Smooth muscle cell (in vitro differentiated cells): ENCODE measurements around the gene HSPG2. TPM values are rescaled to one million over a fixed set of nuclear protein-coding genes. Genes with fewer than 3 reads are reported as not detected.

Experiments
- DNase-seq: peaks from one replicate; lab custom pipeline; 2025; ENCODE audit not compliant: unreplicated experiment; lab: John Stamatoyannopoulos, UW
- H2AFZ ChIP-seq: fragments of 200-600 bp; sonication (generic); 2 replicates; pipeline ENCODE4 v1.6.0; 2016; ENCODE audit warnings: antibody characterized with exemption, low read depth, mild to moderate bottlenecking
- H3F3A ChIP-seq: fragments of 200-600 bp; sonication (generic); 2 replicates; pipeline ENCODE4 v1.6.0; 2017; ENCODE audit warnings: antibody characterized with exemption, low read depth
- H3K27ac ChIP-seq: fragments of 200-600 bp; sonication (generic); 2 replicates; pipeline ENCODE4 v1.5.1; 2016; ENCODE audit warnings: low read depth, mild to moderate bottlenecking
- H3K27me3 ChIP-seq: fragments of 200-600 bp; sonication (generic); 2 replicates; pipeline ENCODE4 v1.6.1; 2016; ENCODE audit warnings: low read depth, mild to moderate bottlenecking
- H3K36me3 ChIP-seq: fragments of 200-600 bp; sonication (generic); 2 replicates; pipeline ENCODE4 v1.5.1; 2016; ENCODE audit warnings: low read depth
- H3K4me1 ChIP-seq: fragments of 200-600 bp; sonication (generic); 2 replicates; pipeline ENCODE4 v1.5.1; 2016; ENCODE audit warnings: low read depth
- H3K4me2 ChIP-seq: fragments of 200-600 bp; sonication (generic); 2 replicates; pipeline ENCODE4 v1.6.0; 2016; ENCODE audit warnings: mild to moderate bottlenecking
- H3K4me3 ChIP-seq: fragments of 200-600 bp; sonication (generic); 2 replicates; pipeline ENCODE4 v1.5.1; 2016; ENCODE audit warnings: mild to moderate bottlenecking
- H3K79me2 ChIP-seq: fragments of 200-600 bp; sonication (generic); 2 replicates; pipeline ENCODE4 v1.6.0; 2016; ENCODE audit warnings: low read depth, mild to moderate bottlenecking
- H3K9ac ChIP-seq: fragments of 200-600 bp; sonication (generic); 2 replicates; pipeline ENCODE4 v1.6.0; 2016; ENCODE audit warnings: low read depth
- H3K9me3 ChIP-seq: fragments of 200-600 bp; sonication (generic); replicated peaks from 2 replicates; pipeline ENCODE4 v1.5.1; 2016; ENCODE audit warnings: low read depth
- H4K20me1 ChIP-seq: fragments of 200-600 bp; sonication (generic); 2 replicates; pipeline ENCODE4 v1.6.0; 2016; ENCODE audit warnings: low read depth
- WGBS: methylation state at CpG from one replicate; pipeline ENCODE4 v1.1.7; 2016; ENCODE audit warnings: low lambda C conversion rate; 5-methylcytosine and 5-hydroxymethylcytosine counted together
- polyA plus RNA-seq: library from polyadenylated mRNA; unstranded; fragments of >200 nt; fragmentation: Nextera tagmentation; extraction: Ambion mirVana; gene quantifications from 2 replicates; pipeline ENCODE4 v1.2.1, GENCODE V29; 2016
- total RNA-seq: library from RNA; depleted of rRNA; stranded (reverse); fragments of >200 nt; gene quantifications from 2 replicates; pipeline ENCODE4 v1.2.3, GENCODE V29; 2014
- TF ChIP-seq, protein P1 (sequence below): fragments of 200-600 bp; sonication (generic); IDR thresholded peaks from 2 replicates; pipeline ENCODE4 v1.5.1; 2017; ENCODE audit warnings: borderline replicate concordance, mild to moderate bottlenecking, antibody characterized with exemption; ENCODE audit not compliant: insufficient read depth, poor library complexity, severe bottlenecking

The HSPG2 gene
- total and polyA plus RNA-seq, 2 experiments from 2014 or later = 40.7 to 46.7 TPM

DNA sequence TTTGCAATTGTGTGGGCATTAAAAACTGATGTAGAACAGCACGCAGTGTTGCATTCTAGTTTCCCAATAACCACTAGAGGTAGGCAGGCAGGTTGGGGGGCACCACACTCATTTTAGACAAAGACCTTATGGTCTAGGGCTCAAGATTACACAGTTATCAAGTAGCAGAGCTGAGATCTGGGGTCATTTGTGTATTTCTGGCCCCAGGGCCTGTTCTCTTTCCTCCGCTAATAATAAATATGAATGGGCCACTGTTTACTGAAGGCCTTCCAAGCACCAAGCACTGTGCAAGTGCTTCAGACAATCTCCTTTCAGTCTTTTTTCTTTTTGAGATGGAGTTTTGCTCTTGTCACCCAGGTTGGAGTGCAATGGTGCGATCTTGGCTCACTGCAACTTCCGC lies 101.1 kb downstream of the HSPG2 start:
- Histone ChIP-seq H3K9ac (no peak overlapping the region), H3F3A (no peaks in the 10 kb centered on the region), H3K27me3 (no peaks in the 10 kb centered on the region), H3K36me3 (peaks cover 20% of the 10 kb centered on the region), H3K4me1 (no peaks in the 10 kb centered on the region), H3K4me3 (no peak overlapping the region), H3K9me3 (no peaks in the 10 kb centered on the region), H3K79me2 (no peaks in the 10 kb centered on the region), H3K27ac (no peak overlapping the region), H2AFZ (no peak overlapping the region), H3K4me2 (no peak overlapping the region), H4K20me1 (no peaks in the 10 kb centered on the region)
- DNase-seq = no peak
- TF ChIP-seq, protein P1, sequence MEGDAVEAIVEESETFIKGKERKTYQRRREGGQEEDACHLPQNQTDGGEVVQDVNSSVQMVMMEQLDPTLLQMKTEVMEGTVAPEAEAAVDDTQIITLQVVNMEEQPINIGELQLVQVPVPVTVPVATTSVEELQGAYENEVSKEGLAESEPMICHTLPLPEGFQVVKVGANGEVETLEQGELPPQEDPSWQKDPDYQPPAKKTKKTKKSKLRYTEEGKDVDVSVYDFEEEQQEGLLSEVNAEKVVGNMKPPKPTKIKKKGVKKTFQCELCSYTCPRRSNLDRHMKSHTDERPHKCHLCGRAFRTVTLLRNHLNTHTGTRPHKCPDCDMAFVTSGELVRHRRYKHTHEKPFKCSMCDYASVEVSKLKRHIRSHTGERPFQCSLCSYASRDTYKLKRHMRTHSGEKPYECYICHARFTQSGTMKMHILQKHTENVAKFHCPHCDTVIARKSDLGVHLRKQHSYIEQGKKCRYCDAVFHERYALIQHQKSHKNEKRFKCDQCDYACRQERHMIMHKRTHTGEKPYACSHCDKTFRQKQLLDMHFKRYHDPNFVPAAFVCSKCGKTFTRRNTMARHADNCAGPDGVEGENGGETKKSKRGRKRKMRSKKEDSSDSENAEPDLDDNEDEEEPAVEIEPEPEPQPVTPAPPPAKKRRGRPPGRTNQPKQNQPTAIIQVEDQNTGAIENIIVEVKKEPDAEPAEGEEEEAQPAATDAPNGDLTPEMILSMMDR = no peak
- 98% methylated on average over 4 of the region's 4 CpGs for WGBS

DNA sequence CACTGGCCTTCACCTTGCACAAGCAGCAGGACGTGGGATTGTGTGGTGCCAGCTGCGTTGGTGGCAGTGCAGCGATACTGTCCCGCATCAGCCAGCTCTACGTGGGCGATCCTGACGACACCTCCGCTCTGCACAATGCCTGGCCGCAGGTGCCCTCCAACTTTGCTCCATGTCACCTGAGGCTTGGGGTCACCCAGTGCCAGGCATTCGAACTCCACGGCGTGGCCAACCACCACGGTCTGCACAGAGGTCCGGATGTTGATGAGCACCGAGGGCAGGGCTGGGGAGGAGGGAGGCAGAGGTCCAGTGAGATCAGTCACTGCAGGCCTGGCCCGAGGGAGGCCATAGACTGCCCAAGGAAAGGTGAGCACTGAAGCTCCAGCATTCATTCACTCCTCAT lies 102.4 kb downstream of the HSPG2 start:
- Histone ChIP-seq H3K4me1 (no peaks in the 10 kb centered on the region), H3K27ac (no peak overlapping the region), H3F3A (no peaks in the 10 kb centered on the region), H4K20me1 (no peaks in the 10 kb centered on the region), H2AFZ (no peak overlapping the region), H3K9me3 (no peaks in the 10 kb centered on the region), H3K36me3 (peaks cover 20% of the 10 kb centered on the region), H3K27me3 (no peaks in the 10 kb centered on the region), H3K4me3 (no peak overlapping the region), H3K4me2 (no peak overlapping the region), H3K79me2 (no peaks in the 10 kb centered on the region), H3K9ac (no peak overlapping the region)
- DNase-seq = no peak
- over 99% methylated on average over 16 of the region's 16 CpGs for WGBS
- TF ChIP-seq, protein P1 = no peak

DNA sequence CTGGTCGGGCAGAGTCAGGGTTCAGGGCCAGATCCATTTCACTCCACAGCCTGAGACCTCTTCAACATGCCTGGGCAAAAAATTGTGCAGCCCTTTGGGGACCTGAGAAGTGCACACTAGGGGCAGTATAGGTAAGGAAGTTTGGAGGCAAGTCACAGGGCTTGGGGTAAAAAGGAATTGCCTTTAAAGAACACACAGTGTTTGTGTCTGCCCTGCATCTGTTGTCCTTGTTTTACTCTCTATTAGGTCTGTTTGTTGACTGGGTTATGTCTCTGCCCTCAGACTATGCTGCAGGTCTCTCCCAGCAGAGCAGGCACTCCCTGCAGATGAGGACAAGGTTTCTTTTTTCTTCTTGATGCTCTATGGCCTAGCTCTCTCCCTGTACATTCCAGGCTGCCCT lies 103.0 kb downstream of the HSPG2 start:
- Histone ChIP-seq H3K9me3 (no peaks in the 10 kb centered on the region), H3K27me3 (no peaks in the 10 kb centered on the region), H3K36me3 (peaks cover 20% of the 10 kb centered on the region), H3K27ac (no peak overlapping the region), H3K4me2 (no peak overlapping the region), H4K20me1 (no peaks in the 10 kb centered on the region), H3K79me2 (no peaks in the 10 kb centered on the region), H3K4me3 (no peak overlapping the region), H3K4me1 (no peaks in the 10 kb centered on the region), H3F3A (no peaks in the 10 kb centered on the region), H2AFZ (no peak overlapping the region), H3K9ac (no peak overlapping the region)
- WGBS = 100% methylated on average over 1 of the region's 1 CpG
- DNase-seq = no peak
- TF ChIP-seq, protein P1 = no peak

DNA sequence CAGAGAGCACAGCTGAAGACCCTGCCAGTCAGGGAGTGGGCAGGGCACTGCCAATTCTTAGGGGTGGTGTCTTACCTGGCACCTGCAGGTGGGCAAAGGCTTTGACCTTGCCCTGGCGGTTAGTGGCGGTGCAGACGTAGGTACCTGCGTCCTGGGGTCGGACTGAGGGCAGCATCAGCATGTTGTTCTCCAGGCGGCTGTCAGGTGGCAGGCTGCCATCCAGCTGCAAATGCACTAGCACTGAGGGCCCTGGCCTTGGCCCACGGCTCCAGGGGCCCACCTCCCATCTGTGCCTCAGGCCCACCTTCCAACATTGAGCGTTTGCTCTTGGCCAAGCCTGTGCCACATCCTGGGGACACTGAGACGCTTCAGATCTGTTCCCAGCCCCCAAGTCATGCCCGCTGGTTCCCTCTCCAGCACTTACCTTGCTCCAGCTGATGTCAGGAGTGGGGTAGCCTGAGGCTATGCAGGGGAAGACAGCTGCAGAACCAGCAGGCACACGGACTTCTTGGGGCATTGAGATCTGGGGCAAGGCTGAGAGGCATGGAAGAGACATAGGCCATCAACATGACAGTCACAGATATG lies 103.6 kb downstream of the HSPG2 start:
- no peaks in the 10 kb centered on the region for H4K20me1 ChIP-seq
- H3K36me3 ChIP-seq = peaks cover 20% of the 10 kb centered on the region
- H3K4me3 ChIP-seq = no peak overlapping the region
- H3K4me2 ChIP-seq = no peak overlapping the region
- no peaks in the 10 kb centered on the region for H3K79me2 ChIP-seq
- no peaks in the 10 kb centered on the region for H3F3A ChIP-seq
- H3K9ac ChIP-seq = no peak overlapping the region
- no peak for DNase-seq
- H2AFZ ChIP-seq = no peak overlapping the region
- no peak overlapping the region for H3K27ac ChIP-seq
- TF ChIP-seq, protein P1 = no peak
- no peaks in the 10 kb centered on the region for H3K27me3 ChIP-seq
- no peaks in the 10 kb centered on the region for H3K4me1 ChIP-seq
- H3K9me3 ChIP-seq = no peaks in the 10 kb centered on the region
- WGBS = 90% methylated on average over 11 of the region's 11 CpGs
